Ovary (tissue), 9 donors: Measurements from ENCODE around the gene EEF1A2. TPM values are rescaled to one million over a fixed set of nuclear protein-coding genes. Genes with fewer than 3 reads are reported as not detected.
"Not testable (repeated sequence)": the region's sequence is repeated elsewhere in the genome, so short reads cannot be mapped to it uniquely, and the experiment has no call there.

ENCODE experiments used
- DNase-seq, 5 donors: peaks; one replicate each; pipeline ENCODE4 v3.0.0-alpha.2; 2019 to 2020
- H3K27ac ChIP-seq, 2 donors: fragments of 200-600 bp; one replicate each; pipeline versions ENCODE4 v1.5.1 to v1.8.0; 2019 to 2022
- H3K27me3 ChIP-seq: fragments of 200-600 bp; one replicate; pipeline ENCODE4 v1.8.0; 2022
- H3K36me3 ChIP-seq: fragments of 200-600 bp; sonication (generic); one replicate; pipeline ENCODE4 v1.5.1; 2019
- H3K4me1 ChIP-seq: one replicate; pipeline ENCODE4 v1.8.1; 2013; ENCODE audit warnings: mild to moderate bottlenecking, moderate library complexity; ENCODE audit not compliant: insufficient read depth
- H3K4me3 ChIP-seq: fragments of 200-600 bp; sonication (generic); one replicate; pipeline ENCODE4 v1.5.1; 2017
- H3K9me3 ChIP-seq, 2 donors: fragments of 200-600 bp in 1 of 2; sonication (generic) in 1 of 2; one replicate each; pipeline versions ENCODE4 v1.5.1 to v1.8.1; 2013 to 2019; ENCODE audit warnings: mild to moderate bottlenecking in 1 of 2, moderate library complexity in 1 of 2
- EP300 ChIP-seq: sonication (generic); formaldehyde crosslinking; IDR thresholded peaks from one replicate; pipeline ENCODE4 v1.6.1; 2017; ENCODE audit warnings: antibody characterized with exemption
- POLR2A ChIP-seq: fragments of 450-650 bp; IDR thresholded peaks from one replicate; pipeline ENCODE4 v1.6.1; 2017; ENCODE audit warnings: antibody characterized with exemption, mild to moderate bottlenecking, moderate library complexity
- WGBS, 3 donors: extraction: QIAGEN DNeasy Blood & Tissue Kit in 1 of 3; methylation state at CpG; one replicate each; pipeline versions ENCODE4 v1.1.5 to v1.1.7; 2013 to 2017; 5-methylcytosine and 5-hydroxymethylcytosine counted together
- intact Hi-C, 4 donors: fragments of 100-400 bp; cut with DNase I; formaldehyde crosslinking; loops; one replicate each; pipeline versions ENCODE4 v1.11.0 to v1.15.1; 2022 to 2023
- polyA plus RNA-seq, 2 donors: library from polyadenylated mRNA; stranded (reverse); fragments of 200-250 nt in 1 of 2; fragments of 350-450 nt in 1 of 2; fragmentation: Illumina TruSeq in 1 of 2; extraction: RNeasy Lipid Tissue Mini Kit (QIAGEN cat#74804) in 1 of 2; gene quantifications; one replicate each; pipeline ENCODE4 v1.2.3, GENCODE V29; 2013 to 2014
- total RNA-seq, 7 donors: library from RNA; depleted of rRNA in 2 of 7; stranded (reverse); fragments of >200 nt in 2 of 7; fragmentation: NEBNext Ultra II Directional in 3 of 7; extraction: Animal tissue kit (Norgen Biotek cat#: 25700) in 3 of 7; gene quantifications; one replicate each; pipeline versions ENCODE4 v1.1.0 to v1.2.4, GENCODE V29; 2016 to 2023
- TF ChIP-seq, protein P1 (sequence below), 3 donors: fragments of 450-650 bp in 2 of 3; fragments of 200-600 bp in 1 of 3; IDR thresholded peaks; one replicate each; pipeline versions ENCODE4 v1.5.1 to v1.8.0; 2016 to 2022; ENCODE audit warnings: antibody characterized with exemption in 3 of 3, mild to moderate bottlenecking in 1 of 3
- donor health status: DM: no; HTN: no; CAD: no; lungs with moderate emphysema.
- donor health status: DM: no; HTN: no; CAD: no.
- donor health status: Bipolar disorder and iron deficiency.
- donor health status: DM: yes; HTN: yes; CAD: no.
- donor health status: DM: no; HTN: no; CAD: no.
- donor health status: DM: yes; HTN: yes; CAD: no.

Gene EEF1A2
- total and polyA plus RNA-seq, 9 donors: 0.25 to 1.3 (median 0.69) TPM

DNA sequence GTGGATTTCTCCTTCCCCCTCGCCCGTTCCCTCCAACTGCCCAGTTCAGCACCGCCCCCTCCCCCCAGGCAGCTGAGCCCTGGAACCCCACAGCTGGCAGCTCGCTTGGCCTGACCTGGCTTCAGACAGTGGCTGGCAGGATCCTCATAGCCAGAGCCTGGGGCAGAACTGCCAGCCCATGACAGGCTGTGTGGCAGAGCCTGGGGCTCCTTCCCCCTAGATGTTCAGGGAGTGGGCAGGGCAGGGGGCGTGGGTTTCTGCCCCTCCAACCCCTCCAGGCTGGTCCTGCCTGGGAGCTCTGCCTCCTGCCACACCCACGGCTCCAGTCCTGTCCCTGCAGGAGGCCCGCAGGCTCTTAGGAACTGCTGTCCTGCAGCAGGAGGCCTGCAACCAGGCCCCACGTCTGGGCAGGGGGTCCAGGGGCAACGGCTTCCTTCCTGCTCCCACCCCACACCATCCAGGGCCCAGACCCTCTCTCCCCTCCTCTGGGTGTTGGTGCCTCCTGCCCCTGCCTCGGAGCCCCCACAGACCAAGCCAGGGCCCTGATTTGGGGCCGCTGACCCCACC, 16.8 kb downstream of the EEF1A2 start:
- intact Hi-C loops: no loop called here

DNA sequence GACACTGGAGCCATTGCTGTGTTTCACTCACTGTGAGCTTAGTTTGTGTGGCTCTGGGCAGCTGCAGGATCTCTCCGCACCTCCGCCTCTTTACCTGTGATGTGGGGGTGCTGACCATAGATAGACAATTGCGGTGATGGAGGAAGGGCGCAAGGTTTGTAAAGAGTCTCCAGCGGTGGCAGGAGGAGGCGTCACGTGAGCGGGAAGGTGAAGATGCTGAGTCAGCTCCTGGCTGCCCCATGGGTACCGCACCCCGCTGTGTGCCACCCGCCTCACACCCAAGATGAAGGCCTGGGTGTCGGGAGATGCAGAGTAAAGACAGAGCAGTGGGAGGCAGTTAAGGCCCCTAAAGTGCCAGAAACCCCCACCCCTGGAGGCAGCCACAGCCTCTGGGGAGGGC, 17.4 kb downstream of the EEF1A2 start:
- no peak for DNase-seq
- no peaks in the 10 kb centered on the region for H3K4me1 ChIP-seq
- H3K27me3 ChIP-seq: no peaks in the 10 kb centered on the region
- H3K4me3 ChIP-seq: no peak overlapping the region
- 60 to 63% (median 60%) methylated on average over 12 of the region's 12 CpGs for WGBS, 3 donors
- intact Hi-C loops: no loop called here
- H3K27ac ChIP-seq: no peak overlapping the region
- TF ChIP-seq, protein P1, sequence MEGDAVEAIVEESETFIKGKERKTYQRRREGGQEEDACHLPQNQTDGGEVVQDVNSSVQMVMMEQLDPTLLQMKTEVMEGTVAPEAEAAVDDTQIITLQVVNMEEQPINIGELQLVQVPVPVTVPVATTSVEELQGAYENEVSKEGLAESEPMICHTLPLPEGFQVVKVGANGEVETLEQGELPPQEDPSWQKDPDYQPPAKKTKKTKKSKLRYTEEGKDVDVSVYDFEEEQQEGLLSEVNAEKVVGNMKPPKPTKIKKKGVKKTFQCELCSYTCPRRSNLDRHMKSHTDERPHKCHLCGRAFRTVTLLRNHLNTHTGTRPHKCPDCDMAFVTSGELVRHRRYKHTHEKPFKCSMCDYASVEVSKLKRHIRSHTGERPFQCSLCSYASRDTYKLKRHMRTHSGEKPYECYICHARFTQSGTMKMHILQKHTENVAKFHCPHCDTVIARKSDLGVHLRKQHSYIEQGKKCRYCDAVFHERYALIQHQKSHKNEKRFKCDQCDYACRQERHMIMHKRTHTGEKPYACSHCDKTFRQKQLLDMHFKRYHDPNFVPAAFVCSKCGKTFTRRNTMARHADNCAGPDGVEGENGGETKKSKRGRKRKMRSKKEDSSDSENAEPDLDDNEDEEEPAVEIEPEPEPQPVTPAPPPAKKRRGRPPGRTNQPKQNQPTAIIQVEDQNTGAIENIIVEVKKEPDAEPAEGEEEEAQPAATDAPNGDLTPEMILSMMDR (IDR thresholded peaks at IDR 0.05): no peak
- TF ChIP-seq POLR2A (no peak), EP300 (no peak)
- peaks cover 0 to 3% of the 10 kb centered on the region in 2 donors for H3K9me3 ChIP-seq
- H3K36me3 ChIP-seq: no peaks in the 10 kb centered on the region

More for the DNA sequence above, 16.8 kb downstream of the EEF1A2 start:
- Histone ChIP-seq H3K27me3 (no peaks in the 10 kb centered on the region), H3K4me3 (no peak overlapping the region), H3K4me1 (no peaks in the 10 kb centered on the region), H3K36me3 (no peaks in the 10 kb centered on the region), H3K9me3 (peaks cover 0 to 5% of the 10 kb centered on the region in 2 donors), H3K27ac (no peak overlapping the region)
- no peak for TF ChIP-seq POLR2A
- TF ChIP-seq EP300: no peak
- TF ChIP-seq, protein P1 (IDR thresholded peaks at IDR 0.05): no peak
- 31 to 41% (median 37%) methylated on average over 10 to 11 of the region's 11 CpGs for WGBS, 3 donors
- DNase-seq: no peak

DNA sequence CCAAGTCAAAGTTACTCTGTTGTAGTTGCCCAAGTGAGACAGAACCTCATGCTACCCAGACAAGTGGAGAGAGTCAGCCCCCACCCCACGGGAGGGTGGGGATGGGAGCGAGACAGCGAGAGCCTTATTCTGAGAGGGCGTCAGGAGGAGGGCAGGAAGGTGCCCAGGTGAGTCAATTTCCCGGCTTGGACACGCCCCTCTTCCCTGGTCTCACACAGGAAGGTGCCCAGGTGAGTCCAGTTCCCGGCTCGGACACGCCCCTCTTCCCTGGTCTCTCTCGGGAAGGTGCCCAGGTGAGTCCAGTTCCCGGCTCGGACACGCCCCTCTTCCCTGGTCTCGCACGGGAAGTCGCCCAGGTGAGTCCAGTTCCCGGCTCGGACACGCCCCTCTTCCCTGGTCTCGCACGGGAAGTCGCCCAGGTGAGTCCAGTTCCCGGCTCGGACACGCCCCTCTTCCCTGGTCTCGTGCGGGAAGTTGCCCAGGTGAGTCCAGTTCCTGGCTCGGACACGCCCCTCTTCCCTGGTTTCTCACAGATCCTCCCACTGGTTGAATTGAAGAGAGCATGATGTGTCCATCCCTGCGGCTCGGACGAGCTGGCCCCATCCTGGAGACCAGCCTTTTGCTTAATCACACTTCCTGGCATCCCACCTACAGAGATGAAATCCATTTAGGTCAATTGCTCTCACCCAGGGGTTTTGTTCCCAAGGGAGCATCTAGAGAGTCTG, 19.0 kb downstream of the EEF1A2 start:
- H3K9me3 ChIP-seq, intact Hi-C loops, DNase-seq, H3K27ac ChIP-seq, H3K4me3 ChIP-seq, H3K36me3 ChIP-seq, H3K4me1 ChIP-seq, H3K27me3 ChIP-seq: not testable (repeated sequence)
- 55 to 63% (median 60%) methylated on average over 32 of the region's 32 CpGs for WGBS, 3 donors

DNA sequence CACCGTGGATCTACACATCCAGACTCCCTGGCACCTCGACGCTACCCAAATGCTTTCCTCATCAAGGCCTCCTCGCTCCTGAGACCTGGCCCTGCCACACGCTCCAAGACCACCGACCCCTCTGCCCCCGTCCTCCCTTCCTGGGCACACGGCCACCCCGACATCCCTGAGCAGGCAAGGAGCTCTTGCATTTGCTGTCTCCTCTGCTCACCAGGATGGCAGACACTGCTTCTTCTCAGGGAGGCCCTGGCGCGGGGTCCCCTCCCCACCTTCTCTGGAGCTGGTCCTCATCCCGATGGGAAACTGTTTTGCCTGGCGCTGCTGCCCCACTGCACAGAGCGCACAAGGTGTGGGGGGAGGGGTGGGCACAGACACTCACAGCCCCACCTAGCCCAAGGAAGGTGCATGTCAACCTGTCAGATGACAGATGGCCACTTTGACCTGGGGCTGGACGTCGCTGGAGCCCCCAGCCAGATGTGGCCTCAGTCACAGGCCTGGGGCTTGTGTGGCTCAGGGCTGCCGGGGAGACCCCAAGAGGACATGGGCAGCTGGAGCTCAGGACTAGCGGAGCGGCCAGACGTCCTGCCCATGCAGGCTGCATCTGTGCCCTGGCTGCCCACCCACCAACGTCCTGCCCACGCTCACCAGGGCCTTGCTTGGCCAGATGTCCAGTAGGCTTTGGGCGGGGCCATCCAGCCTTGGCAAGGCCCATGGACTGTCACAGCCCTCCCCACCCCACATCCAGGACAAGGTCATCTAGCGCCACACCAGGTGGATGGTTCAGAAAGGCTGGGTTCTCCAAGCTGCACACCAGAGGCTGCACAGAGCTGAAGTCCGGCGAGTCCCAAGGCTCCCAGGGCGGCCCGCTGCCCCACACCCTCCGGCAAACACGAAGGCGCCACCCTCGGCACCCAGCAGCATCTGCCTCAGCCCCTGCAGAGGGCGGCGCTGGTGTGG, 20.3 kb downstream of the EEF1A2 start:
- 76 to 82% (median 78%) methylated on average over 33 to 34 of the region's 34 CpGs for WGBS, 3 donors
- Histone ChIP-seq H3K4me3 (no peak overlapping the region), H3K27me3 (no peaks in the 10 kb centered on the region), H3K4me1 (no peaks in the 10 kb centered on the region), H3K9me3 (no peaks in the 10 kb centered on the region), H3K27ac (no peak overlapping the region), H3K36me3 (no peaks in the 10 kb centered on the region)
- intact Hi-C loops: no loop called here
- TF ChIP-seq, protein P1 (IDR thresholded peaks at IDR 0.05): no peak
- TF ChIP-seq POLR2A (no peak), EP300 (no peak)
- DNase-seq: no peak
